Mesenchymal stem cell (in vitro differentiated cells and primary cell): ENCODE data around the gene PCSK6.

Source experiments
- DNase-seq: peaks from one replicate; pipeline ENCODE4 v3.0.0-alpha.2; 2013
- H2AFZ ChIP-seq: one replicate; pipeline ENCODE4 v1.6.1; 2013; ENCODE audit warnings: low read depth, mild to moderate bottlenecking, control low read depth, inconsistent platforms, low read length, moderate library complexity
- H2AK5ac ChIP-seq: 2 replicates; pipeline ENCODE4 v1.6.1; 2013; ENCODE audit warnings: low read length, moderate library complexity, mild to moderate bottlenecking, inconsistent platforms; ENCODE audit not compliant: severe bottlenecking
- H2BK120ac ChIP-seq: one replicate; pipeline ENCODE4 v1.6.1; 2013; ENCODE audit warnings: low read depth, mild to moderate bottlenecking, inconsistent platforms, low read length, moderate library complexity
- H2BK12ac ChIP-seq, 2 experiments: one replicate each; pipeline ENCODE4 v1.6.1; 2013; ENCODE audit warnings: inconsistent platforms in 2 of 2, low read length in 2 of 2, mild to moderate bottlenecking in 2 of 2, moderate library complexity in 2 of 2, control low read depth in 1 of 2
- H2BK15ac ChIP-seq: one replicate; pipeline ENCODE4 v1.6.1; 2013; ENCODE audit warnings: mild to moderate bottlenecking, low read depth, inconsistent platforms; ENCODE audit not compliant: poor library complexity, severe bottlenecking
- H2BK5ac ChIP-seq: 2 replicates; pipeline ENCODE4 v1.6.1; 2013; ENCODE audit warnings: low read depth, mild to moderate bottlenecking, low read length, control low read depth, inconsistent platforms; ENCODE audit not compliant: poor library complexity, severe bottlenecking
- H3K14ac ChIP-seq, 2 experiments: one replicate each; pipeline ENCODE4 v1.6.1; 2013; ENCODE audit warnings: inconsistent platforms in 2 of 2, low read length in 2 of 2, control low read depth in 1 of 2, mild to moderate bottlenecking in 1 of 2, moderate library complexity in 1 of 2
- H3K18ac ChIP-seq, 2 experiments: one replicate each; pipeline ENCODE4 v1.6.1; 2013; ENCODE audit warnings: inconsistent platforms in 2 of 2, low read length in 2 of 2, control low read depth in 1 of 2, low read depth in 1 of 2, mild to moderate bottlenecking in 1 of 2
- H3K23ac ChIP-seq, 2 experiments: one replicate each; pipeline ENCODE4 v1.6.1; 2013; ENCODE audit warnings: inconsistent platforms in 2 of 2, low read length in 2 of 2, mild to moderate bottlenecking in 2 of 2, moderate library complexity in 2 of 2, control low read depth in 1 of 2
- H3K27ac ChIP-seq: 2 replicates; pipeline ENCODE4 v1.5.1; 2013; ENCODE audit warnings: mild to moderate bottlenecking, moderate library complexity, low read length, control low read depth, inconsistent platforms; ENCODE audit not compliant: poor library complexity, severe bottlenecking
- H3K27me3 ChIP-seq, 2 experiments: 2 replicates each; pipeline versions ENCODE4 v1.6.1 to v1.7.0; 2013; ENCODE audit warnings: low read length in 2 of 2, mild to moderate bottlenecking in 2 of 2, moderate library complexity in 2 of 2, control low read depth in 1 of 2, inconsistent platforms in 1 of 2; ENCODE audit not compliant: control insufficient read depth in 1 of 2, insufficient read depth in 1 of 2
- H3K36me3 ChIP-seq, 2 experiments: 2 replicates each; pipeline versions ENCODE4 v1.6.1 to v1.7.0; 2013; ENCODE audit warnings: low read length in 2 of 2, control low read depth in 1 of 2, inconsistent platforms in 1 of 2, low read depth in 1 of 2, mild to moderate bottlenecking in 1 of 2; ENCODE audit not compliant: insufficient read depth in 2 of 2, control insufficient read depth in 1 of 2
- H3K4ac ChIP-seq, 2 experiments: one replicate each; pipeline ENCODE4 v1.6.1; 2013; ENCODE audit warnings: inconsistent platforms in 2 of 2, low read length in 2 of 2, mild to moderate bottlenecking in 2 of 2, moderate library complexity in 2 of 2, control low read depth in 1 of 2, low read depth in 1 of 2
- H3K4me1 ChIP-seq: 2 replicates; pipeline ENCODE4 v1.6.1; 2013; ENCODE audit warnings: low read depth, low read length, control low read depth; ENCODE audit not compliant: control insufficient read depth, insufficient read depth
- H3K4me2 ChIP-seq: 2 replicates; pipeline ENCODE4 v1.6.1; 2013; ENCODE audit warnings: low read length, mild to moderate bottlenecking, inconsistent platforms; ENCODE audit not compliant: poor library complexity, severe bottlenecking
- H3K4me3 ChIP-seq, 2 experiments: 2 replicates each; pipeline versions ENCODE4 v1.5.1 to v1.7.0; 2013; ENCODE audit warnings: low read length in 2 of 2, mild to moderate bottlenecking in 2 of 2, control low read depth in 1 of 2, low read depth in 1 of 2; ENCODE audit not compliant: insufficient read depth in 1 of 2
- H3K79me1 ChIP-seq: replicated peaks from 2 replicates; pipeline ENCODE4 v1.6.1; 2013; ENCODE audit warnings: mild to moderate bottlenecking, control low read depth, low read length, inconsistent platforms; ENCODE audit not compliant: poor library complexity, severe bottlenecking
- H3K9ac ChIP-seq: 2 replicates; pipeline ENCODE4 v1.7.0; 2013; ENCODE audit warnings: mild to moderate bottlenecking, low read length, moderate library complexity
- H3K9me3 ChIP-seq: 2 replicates; pipeline ENCODE4 v1.7.0; 2013; ENCODE audit warnings: mild to moderate bottlenecking, low read length; ENCODE audit not compliant: control insufficient read depth
- H4K8ac ChIP-seq: one replicate; pipeline ENCODE4 v1.6.1; 2013; ENCODE audit warnings: inconsistent platforms, mild to moderate bottlenecking, low read length, moderate library complexity
- H4K91ac ChIP-seq: one replicate; pipeline ENCODE4 v1.6.1; 2013; ENCODE audit warnings: mild to moderate bottlenecking, low read length, inconsistent platforms
- WGBS: methylation state at CpG from one replicate; pipeline ENCODE4 v1.1.7; 2013; ENCODE audit warnings: mixed read lengths; 5-methylcytosine and 5-hydroxymethylcytosine counted together

The PCSK6 gene

DNA sequence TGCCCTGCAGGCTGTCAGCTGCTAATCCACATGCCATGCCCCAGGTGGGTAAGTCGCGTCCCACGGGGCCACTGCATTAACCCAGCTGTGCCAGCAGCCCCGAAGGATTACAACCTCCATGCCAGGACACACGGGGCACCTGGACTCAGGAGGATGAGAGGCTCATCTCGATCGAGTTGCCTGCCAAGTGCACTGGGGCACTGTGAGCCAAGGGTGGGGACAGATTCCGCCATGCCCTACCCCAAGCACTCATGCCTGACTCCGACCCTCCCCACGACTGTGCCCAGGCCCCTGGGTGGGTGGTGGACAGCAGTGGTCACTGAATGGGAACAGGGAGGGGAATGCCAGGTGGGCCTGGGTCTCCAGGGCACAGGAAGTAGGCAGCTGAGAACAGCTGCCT lies 173.8 kb downstream of the PCSK6 start:
- peak overlapping the region; percentile 56 for H4K91ac ChIP-seq
- peaks cover 12 to 18% of the 10 kb centered on the region in 2 experiments for H3K27me3 ChIP-seq
- no peak overlapping the region for H3K4me2 ChIP-seq
- no peak for DNase-seq
- WGBS: 91% methylated on average over 9 of the region's 10 CpGs
- H3K4me3 ChIP-seq: no peak overlapping the region
- H3K36me3 ChIP-seq: no peaks in the 10 kb centered on the region
- H4K8ac ChIP-seq: no peak overlapping the region
- no peak overlapping the region for H2AK5ac ChIP-seq
- H2BK5ac ChIP-seq: no peak overlapping the region
- no peak overlapping the region for H2BK15ac ChIP-seq
- no peak overlapping the region for H3K23ac ChIP-seq
- no peak overlapping the region for H3K27ac ChIP-seq
- no peak overlapping the region for H3K9ac ChIP-seq
- no peak overlapping the region for H3K18ac ChIP-seq
- no peaks in the 10 kb centered on the region for H3K79me1 ChIP-seq
- H3K14ac ChIP-seq: no peak overlapping the region
- no peak overlapping the region for H2BK120ac ChIP-seq
- H2BK12ac ChIP-seq: no peak overlapping the region
- H3K9me3 ChIP-seq: no peaks in the 10 kb centered on the region
- no peaks in the 10 kb centered on the region for H3K4me1 ChIP-seq
- H3K4ac ChIP-seq: no peak overlapping the region
- no peak overlapping the region for H2AFZ ChIP-seq

DNA sequence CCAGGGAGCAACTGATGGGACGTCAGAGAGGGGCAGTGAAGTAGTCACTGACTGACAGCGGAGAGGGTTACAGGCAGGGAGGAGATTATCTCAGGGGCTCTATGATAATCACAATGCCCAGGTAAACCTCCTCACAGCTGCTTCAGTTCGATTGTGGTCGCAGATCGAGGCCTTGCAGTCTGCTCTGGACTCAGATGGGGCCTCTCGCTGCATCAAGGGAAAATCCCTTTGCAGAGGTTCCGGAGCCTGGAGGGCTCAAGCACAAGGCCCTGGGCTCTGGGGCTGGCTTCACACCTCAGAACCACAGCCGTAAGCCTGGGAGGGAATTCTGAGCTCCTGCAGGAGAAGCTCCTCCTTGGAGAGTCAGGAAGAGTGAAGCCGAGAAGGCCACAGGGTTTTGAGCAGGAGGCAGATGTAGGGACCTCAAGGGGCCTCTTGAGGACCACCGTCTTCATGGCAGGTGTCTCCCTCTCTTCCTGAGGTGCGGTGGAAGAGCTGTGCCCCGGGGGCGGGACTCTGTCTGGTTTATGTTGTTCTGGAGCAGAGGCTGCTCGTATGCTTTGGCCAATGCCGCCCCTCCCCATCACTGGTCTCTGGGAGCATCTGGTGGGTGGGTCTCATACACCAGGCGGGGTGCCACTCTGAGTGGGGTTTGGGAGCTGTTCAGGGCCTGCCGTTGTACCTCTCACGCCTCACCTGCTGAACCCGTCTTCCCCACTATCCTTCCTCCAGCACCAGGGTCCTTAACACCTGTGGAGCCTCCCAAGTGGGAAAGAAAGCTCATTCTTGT lies 175.0 kb downstream of the PCSK6 start:
- Histone ChIP-seq H3K36me3 (no peaks in the 10 kb centered on the region), H4K91ac (no peak overlapping the region)

DNA sequence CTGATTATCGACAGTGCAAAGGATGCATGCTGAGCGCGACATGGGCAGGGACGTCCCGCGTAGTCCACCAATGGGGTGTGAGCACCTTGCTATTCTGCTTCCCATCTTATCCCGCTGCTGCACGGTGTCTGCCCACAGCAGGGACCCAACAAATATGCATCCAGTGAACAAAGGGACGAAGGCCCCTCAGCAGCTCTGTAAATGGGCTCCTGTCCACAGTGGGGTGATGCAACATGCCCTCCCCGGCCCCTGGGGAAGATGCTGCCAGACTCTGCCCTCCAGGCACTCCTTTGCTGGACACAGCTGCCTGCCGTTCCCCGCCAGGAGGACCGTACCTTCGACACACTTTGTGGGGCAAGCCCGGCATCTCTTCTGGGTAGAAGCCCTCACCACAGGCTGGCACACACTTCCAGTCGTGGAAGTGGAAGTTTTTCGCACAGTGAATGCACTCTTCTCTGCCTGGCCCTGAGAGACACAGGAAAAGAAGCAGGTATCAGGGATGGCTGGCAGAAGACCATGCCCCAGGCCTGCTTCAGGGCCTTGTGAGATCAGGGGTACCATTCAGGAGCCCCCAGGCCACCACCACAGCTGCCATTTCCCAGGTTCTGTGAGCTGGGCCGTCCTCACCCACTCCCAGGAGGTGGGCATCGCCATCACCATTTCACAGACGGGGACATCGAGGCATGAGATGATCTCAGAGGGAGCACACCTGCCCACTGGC lies 176.3 kb downstream of the PCSK6 start:
- Histone ChIP-seq H2BK120ac (no peak overlapping the region), H3K14ac (no peak overlapping the region), H2BK5ac (no peak overlapping the region), H3K79me1 (no peaks in the 10 kb centered on the region), H3K23ac (no peak overlapping the region), H3K4ac (no peak overlapping the region), H3K9me3 (no peaks in the 10 kb centered on the region), H2BK15ac (no peak overlapping the region), H3K27me3 (peaks cover 3 to 4% of the 10 kb centered on the region in 2 experiments), H4K8ac (no peak overlapping the region), H2BK12ac (no peak overlapping the region), H3K4me2 (no peak overlapping the region), H2AK5ac (no peak overlapping the region), H4K91ac (no peak overlapping the region), H3K9ac (no peak overlapping the region), H3K4me3 (no peak overlapping the region), H3K4me1 (no peaks in the 10 kb centered on the region), H3K36me3 (no peaks in the 10 kb centered on the region), H2AFZ (no peak overlapping the region), H3K27ac (no peak overlapping the region), H3K18ac (no peak overlapping the region)
- no peak for DNase-seq
- WGBS: 91% methylated on average over 21 of the region's 21 CpGs

More for the DNA sequence above, 175.0 kb downstream of the PCSK6 start:
- Histone ChIP-seq H2BK15ac (no peak overlapping the region), H3K4me2 (no peak overlapping the region), H2AFZ (no peak overlapping the region), H4K8ac (no peak overlapping the region), H3K79me1 (no peaks in the 10 kb centered on the region), H3K18ac (no peak overlapping the region), H3K27me3 (peaks cover 6 to 15% of the 10 kb centered on the region in 2 experiments), H3K14ac (no peak overlapping the region), H3K4me1 (no peaks in the 10 kb centered on the region), H3K23ac (no peak overlapping the region), H2BK5ac (no peak overlapping the region), H3K4ac (no peak overlapping the region), H3K9me3 (no peaks in the 10 kb centered on the region), H3K27ac (no peak overlapping the region), H3K9ac (no peak overlapping the region), H2AK5ac (no peak overlapping the region), H2BK120ac (no peak overlapping the region), H2BK12ac (no peak overlapping the region), H3K4me3 (no peak overlapping the region)
- WGBS: 87% methylated on average over 19 of the region's 19 CpGs
- no peak for DNase-seq

DNA sequence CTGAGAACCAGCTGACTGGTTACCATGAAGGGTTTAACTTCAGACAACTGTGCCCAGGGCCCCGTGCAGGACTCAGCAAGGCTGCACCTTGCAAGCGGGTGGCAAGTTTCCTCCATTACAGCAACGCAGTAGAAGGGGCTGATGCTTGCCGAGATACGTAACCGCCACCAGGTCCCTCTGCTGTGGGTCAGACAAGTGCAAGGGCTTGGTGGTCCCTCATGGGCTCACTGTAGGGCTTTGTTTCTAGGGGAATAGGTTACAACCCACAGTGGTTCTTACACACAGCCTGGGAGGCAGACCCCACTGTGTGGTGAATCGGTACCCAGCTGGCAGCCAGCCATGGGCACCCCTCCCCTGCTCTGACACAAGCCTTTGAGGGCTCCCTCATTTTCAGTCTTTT lies 179.0 kb downstream of the PCSK6 start:
- Histone ChIP-seq H3K36me3 (no peaks in the 10 kb centered on the region), H3K79me1 (no peaks in the 10 kb centered on the region), H3K9me3 (no peaks in the 10 kb centered on the region), H3K9ac (no peak overlapping the region), H3K27me3 (peaks cover 0 to 11% of the 10 kb centered on the region in 2 experiments), H3K4ac (no peak overlapping the region), H2BK120ac (no peak overlapping the region), H2BK12ac (no peak overlapping the region), H3K23ac (no peak overlapping the region), H2BK5ac (no peak overlapping the region), H4K91ac (no peak overlapping the region), H2BK15ac (no peak overlapping the region), H4K8ac (no peak overlapping the region), H2AK5ac (no peak overlapping the region), H3K4me2 (no peak overlapping the region), H3K27ac (no peak overlapping the region), H3K14ac (no peak overlapping the region), H3K4me3 (no peak overlapping the region), H2AFZ (no peak overlapping the region), H3K4me1 (no peaks in the 10 kb centered on the region), H3K18ac (no peak overlapping the region)
- 92% methylated on average over 7 of the region's 7 CpGs for WGBS
- no peak for DNase-seq
